CD4-positive, CD25-positive, alpha-beta regulatory T cell (primary cell): Measurements from ENCODE around the gene LACC1. TPM values are rescaled to one million over a fixed set of nuclear protein-coding genes. Genes with fewer than 3 reads are reported as not detected.

Experiments used
- ATAC-seq, 2 donors: fragments of 150-1000 bp; cut with Tn5 transposase; one replicate each; pipeline ENCODE4 v1.10.0; 2021; ENCODE audit warnings: low read depth in 2 of 2, moderate number of reproducible peaks in 2 of 2, moderate library complexity in 1 of 2
- DNase-seq, 3 donors: peaks; one replicate each; pipeline versions ENCODE4 v3.0.0 to v3.0.0-alpha.2; 2012 to 2022; ENCODE audit warnings: mixed read lengths in 1 of 3
- H3K27ac ChIP-seq: one replicate; pipeline ENCODE4 v1.7.0; 2013; ENCODE audit warnings: mild to moderate bottlenecking, low read length; ENCODE audit not compliant: insufficient read depth, poor library complexity, severe bottlenecking
- H3K27me3 ChIP-seq: one replicate; pipeline ENCODE4 v1.7.0; 2013; ENCODE audit warnings: low read length; ENCODE audit not compliant: control insufficient read depth, insufficient read depth
- H3K36me3 ChIP-seq: one replicate; pipeline ENCODE4 v1.7.0; 2013; ENCODE audit warnings: mild to moderate bottlenecking, low read length, moderate library complexity; ENCODE audit not compliant: control insufficient read depth, insufficient read depth
- H3K4me1 ChIP-seq: 2 replicates; pipeline ENCODE4 v1.7.0; 2013; ENCODE audit warnings: mild to moderate bottlenecking, low read length; ENCODE audit not compliant: insufficient read depth, control insufficient read depth, poor library complexity, severe bottlenecking
- H3K4me3 ChIP-seq: one replicate; pipeline ENCODE4 v1.7.0; 2013; ENCODE audit warnings: low read depth, mild to moderate bottlenecking, low read length, moderate library complexity
- H3K9me3 ChIP-seq, 2 experiments: 1 replicate in 1 of 2; 2 replicates in 1 of 2; pipeline ENCODE4 v1.7.0; 2013; ENCODE audit warnings: low read length in 2 of 2, mild to moderate bottlenecking in 1 of 2, moderate library complexity in 1 of 2; ENCODE audit not compliant: control insufficient read depth in 2 of 2
- H3K27ac Mint-ChIP-seq, 3 donors: one replicate each; pipeline ENCODE4 v1.8.0; 2020 to 2022; ENCODE audit warnings: mild to moderate bottlenecking in 3 of 3, mixed read lengths in 3 of 3, moderate library complexity in 2 of 3
- H3K27me3 Mint-ChIP-seq: one replicate; pipeline ENCODE4 v1.8.0; 2022; ENCODE audit warnings: mild to moderate bottlenecking, mixed read lengths
- H3K36me3 Mint-ChIP-seq: one replicate; pipeline ENCODE4 v1.8.0; 2020; ENCODE audit warnings: mixed read lengths
- H3K4me1 Mint-ChIP-seq, 4 donors: one replicate each; pipeline ENCODE4 v1.8.0; 2020 to 2022; ENCODE audit warnings: mixed read lengths in 4 of 4, mild to moderate bottlenecking in 1 of 4
- H3K4me3 Mint-ChIP-seq, 4 donors: one replicate each; pipeline ENCODE4 v1.8.0; 2020 to 2022; ENCODE audit warnings: mild to moderate bottlenecking in 4 of 4, mixed read lengths in 4 of 4, moderate library complexity in 3 of 4
- H3K9me3 Mint-ChIP-seq, 7 donors: one replicate each; pipeline ENCODE4 v1.8.0; 2020 to 2022; ENCODE audit warnings: mixed read lengths in 7 of 7, mild to moderate bottlenecking in 3 of 7, moderate library complexity in 2 of 7
- polyA plus RNA-seq, 4 donors: library from polyadenylated mRNA; unstranded; fragments of 300-500 nt; fragmentation: Illumina TruSeq; gene quantifications; one replicate each; pipeline ENCODE4 v1.2.3, GENCODE V29; 2021
- total RNA-seq: library from RNA; stranded (reverse); gene quantifications from one replicate; pipeline ENCODE4 v1.2.3, GENCODE V29; 2022

The LACC1 gene
- total and polyA plus RNA-seq, 5 donors from 2014 or later: 0.67 to 4.2 (median 0.95) TPM

DNA sequence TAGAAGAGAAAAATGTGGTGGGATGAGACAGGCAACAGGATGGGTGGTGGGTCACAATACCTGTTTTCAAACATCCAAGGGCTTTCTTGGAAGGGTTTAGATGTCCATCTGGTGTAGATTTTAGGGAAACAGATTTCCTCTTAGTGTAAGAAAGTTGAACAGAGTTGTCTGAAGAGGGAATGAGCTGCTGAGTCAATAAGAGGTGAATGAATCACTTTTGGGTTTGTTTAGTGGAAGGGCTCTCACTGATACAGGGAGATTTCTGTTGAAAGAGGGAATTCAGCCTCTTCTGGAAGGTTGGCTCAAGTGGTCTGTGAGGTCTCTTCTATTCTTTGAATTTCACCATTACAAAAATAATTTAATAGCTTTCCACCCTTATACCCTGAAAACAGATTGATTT lies 54.6 kb downstream of the LACC1 start:
- Histone ChIP-seq H3K27ac (no peak overlapping the region), H3K9me3 (no peaks in the 10 kb centered on the region), H3K4me3 (no peak overlapping the region), H3K36me3 (no peaks in the 10 kb centered on the region), H3K4me1 (no peaks in the 10 kb centered on the region), H3K27me3 (peaks cover 4% of the 10 kb centered on the region)
- H3K4me3 Mint-ChIP-seq: no peak overlapping the region
- no peaks in the 10 kb centered on the region for H3K36me3 Mint-ChIP-seq
- H3K27ac Mint-ChIP-seq: no peak overlapping the region
- H3K4me1 Mint-ChIP-seq: no peaks in the 10 kb centered on the region
- ATAC-seq (no peak), DNase-seq (no peak)
- H3K27me3 Mint-ChIP-seq: peaks cover 25% of the 10 kb centered on the region
- peaks cover 0 to 1% (median 0%) of the 10 kb centered on the region in 7 donors for H3K9me3 Mint-ChIP-seq

GRCh38 chr13:43935878-43936277 lies 56.2 kb downstream of the LACC1 start:
- no peaks in the 10 kb centered on the region for H3K36me3 Mint-ChIP-seq
- peaks cover 4% of the 10 kb centered on the region for H3K27me3 ChIP-seq
- no peak for ATAC-seq
- peaks cover 12% of the 10 kb centered on the region for H3K27me3 Mint-ChIP-seq
- no peak overlapping the region for H3K27ac ChIP-seq
- no peaks in the 10 kb centered on the region for H3K9me3 ChIP-seq
- H3K4me3 Mint-ChIP-seq: no peak overlapping the region
- DNase-seq: no peak
- H3K4me1 Mint-ChIP-seq: no peaks in the 10 kb centered on the region
- H3K36me3 ChIP-seq: no peaks in the 10 kb centered on the region
- H3K27ac Mint-ChIP-seq: no peak overlapping the region
- H3K9me3 Mint-ChIP-seq: peaks cover 0 to 1% (median 0%) of the 10 kb centered on the region in 7 donors
- H3K4me1 ChIP-seq: no peaks in the 10 kb centered on the region
- H3K4me3 ChIP-seq: no peak overlapping the region

GRCh38 chr13:43936647-43937046 lies 56.9 kb downstream of the LACC1 start:
- Histone ChIP-seq H3K27ac (no peak overlapping the region), H3K4me1 (no peaks in the 10 kb centered on the region), H3K36me3 (no peaks in the 10 kb centered on the region), H3K4me3 (no peak overlapping the region), H3K9me3 (no peaks in the 10 kb centered on the region), H3K27me3 (peaks cover 4% of the 10 kb centered on the region)
- H3K27ac Mint-ChIP-seq: no peak overlapping the region
- H3K27me3 Mint-ChIP-seq: peaks cover 7% of the 10 kb centered on the region
- H3K4me1 Mint-ChIP-seq: no peaks in the 10 kb centered on the region
- H3K36me3 Mint-ChIP-seq: no peaks in the 10 kb centered on the region
- H3K4me3 Mint-ChIP-seq: no peak overlapping the region
- peaks cover 0 to 1% (median 0%) of the 10 kb centered on the region in 7 donors for H3K9me3 Mint-ChIP-seq
- ATAC-seq (no peak), DNase-seq (no peak)

DNA sequence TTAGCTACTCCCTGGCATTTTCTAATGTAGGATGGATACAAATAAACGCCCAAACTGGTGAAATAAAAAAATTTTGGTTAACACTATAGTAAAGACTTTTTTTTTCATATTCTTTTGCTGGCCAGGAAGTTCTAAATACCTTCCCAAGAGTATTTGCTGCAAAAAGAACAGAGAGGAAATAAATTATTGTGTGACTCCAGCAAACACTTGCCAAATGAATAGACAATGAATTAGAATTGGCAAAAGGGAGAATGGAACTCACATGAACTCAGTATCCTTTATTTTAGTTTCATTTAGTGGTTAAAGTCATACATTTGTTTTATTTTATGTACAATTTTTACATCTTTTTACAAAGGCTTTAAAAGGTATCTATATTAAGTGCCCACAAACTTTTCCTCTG lies 58.1 kb downstream of the LACC1 start:
- Histone ChIP-seq H3K27ac (no peak overlapping the region), H3K4me3 (no peak overlapping the region), H3K27me3 (peaks cover 4% of the 10 kb centered on the region), H3K36me3 (no peaks in the 10 kb centered on the region), H3K4me1 (no peaks in the 10 kb centered on the region), H3K9me3 (no peaks in the 10 kb centered on the region)
- no peak overlapping the region for H3K4me3 Mint-ChIP-seq
- peaks cover 11% of the 10 kb centered on the region for H3K27me3 Mint-ChIP-seq
- no peak for ATAC-seq
- H3K36me3 Mint-ChIP-seq: no peaks in the 10 kb centered on the region
- peaks cover 0 to 1% (median 0%) of the 10 kb centered on the region in 7 donors for H3K9me3 Mint-ChIP-seq
- no peaks in the 10 kb centered on the region for H3K4me1 Mint-ChIP-seq
- DNase-seq: no peak
- H3K27ac Mint-ChIP-seq: no peak overlapping the region

GRCh38 chr13:43938449-43938848 lies 58.7 kb downstream of the LACC1 start:
- Histone ChIP-seq H3K9me3 (no peaks in the 10 kb centered on the region), H3K4me1 (no peaks in the 10 kb centered on the region), H3K27ac (no peak overlapping the region), H3K4me3 (no peak overlapping the region), H3K36me3 (no peaks in the 10 kb centered on the region), H3K27me3 (peaks cover 3% of the 10 kb centered on the region)
- H3K36me3 Mint-ChIP-seq: no peaks in the 10 kb centered on the region
- ATAC-seq (no peak), DNase-seq (no peak)
- no peak overlapping the region for H3K4me3 Mint-ChIP-seq
- H3K27ac Mint-ChIP-seq: no peak overlapping the region
- H3K4me1 Mint-ChIP-seq: no peaks in the 10 kb centered on the region
- H3K27me3 Mint-ChIP-seq: peaks cover 12% of the 10 kb centered on the region
- H3K9me3 Mint-ChIP-seq: peaks cover 0 to 1% (median 0%) of the 10 kb centered on the region in 7 donors

GRCh38 chr13:43939086-43939485 lies 59.4 kb downstream of the LACC1 start:
- no peak overlapping the region for H3K27ac ChIP-seq
- no peaks in the 10 kb centered on the region for H3K4me1 Mint-ChIP-seq
- H3K4me1 ChIP-seq: no peaks in the 10 kb centered on the region
- no peak overlapping the region for H3K4me3 ChIP-seq
- peaks cover 7% of the 10 kb centered on the region for H3K27me3 Mint-ChIP-seq
- H3K36me3 Mint-ChIP-seq: no peaks in the 10 kb centered on the region
- DNase-seq: no peak
- ATAC-seq: no peak
- H3K36me3 ChIP-seq: no peaks in the 10 kb centered on the region
- no peak overlapping the region for H3K27ac Mint-ChIP-seq
- H3K9me3 Mint-ChIP-seq: peaks cover 0 to 1% (median 0%) of the 10 kb centered on the region in 7 donors
- no peaks in the 10 kb centered on the region for H3K9me3 ChIP-seq
- H3K4me3 Mint-ChIP-seq: no peak overlapping the region
- peaks cover 3% of the 10 kb centered on the region for H3K27me3 ChIP-seq

- H3K36me3 ChIP-seq: no peaks in the 10 kb centered on the region
- H3K9me3 Mint-ChIP-seq: peaks cover 0 to 1% (median 0%) of the 10 kb centered on the region in 7 donors
- no peak overlapping the region for H3K4me3 Mint-ChIP-seq
- no peak overlapping the region for H3K27ac ChIP-seq
- H3K27me3 ChIP-seq: peaks cover 3% of the 10 kb centered on the region
- H3K4me1 ChIP-seq: no peaks in the 10 kb centered on the region
- peaks cover 7% of the 10 kb centered on the region for H3K27me3 Mint-ChIP-seq
- H3K4me3 ChIP-seq: no peak overlapping the region
- ATAC-seq: no peak
- no peaks in the 10 kb centered on the region for H3K36me3 Mint-ChIP-seq
- H3K4me1 Mint-ChIP-seq: no peaks in the 10 kb centered on the region
- no peak overlapping the region for H3K27ac Mint-ChIP-seq
- no peak for DNase-seq
- no peaks in the 10 kb centered on the region for H3K9me3 ChIP-seq
These were observed 62.6 kb downstream of the LACC1 start for GRCh38 chr13:43942286-43942685.
